PC-3 (cell line): Measurements from ENCODE around the gene EFNB1. TPM values are rescaled to one million over a fixed set of nuclear protein-coding genes. Genes with fewer than 3 reads are reported as not detected.

ENCODE experiments used
- ATAC-seq: fragments of 200-7000 bp; cut with Tn5 transposase; 2 replicates; pipeline ENCODE4 v1.9.1; 2020; ENCODE audit warnings: mild to moderate bottlenecking, moderate library complexity
- BruUV-seq: library from RNA; stranded (reverse); fragments of 400-500 nt; replicated peaks from 2 replicates; lab custom pipeline; 2021; lab: Mats Ljungman, UMichigan
- CTCF ChIA-PET: fragments of 300-600 bp; sonication (Branson Sonifier 250); formaldehyde crosslinking; loops from one replicate; lab custom pipeline; 2022; ENCODE audit warnings: antibody characterized with exemption; lab: Charles Lee
- POLR2A ChIA-PET: fragments of 300-600 bp; sonication (Branson Sonifier 250); formaldehyde crosslinking; loops from one replicate; lab custom pipeline; 2022; ENCODE audit warnings: antibody characterized with exemption; ENCODE audit not compliant: unreplicated experiment; lab: Charles Lee
- DNase-seq: peaks from one replicate; pipeline ENCODE4 v3.0.0-alpha.2; 2015
- H2AFZ ChIP-seq: fragments of 300-600 bp; sonication (generic); 2 replicates; pipeline ENCODE4 v1.6.0; 2016; ENCODE audit warnings: antibody characterized with exemption, low read length
- H3F3A ChIP-seq: fragments of 300-600 bp; sonication (generic); one replicate; pipeline ENCODE4 v1.6.0; 2017; ENCODE audit warnings: antibody characterized with exemption, low read length, control low read depth, mild to moderate bottlenecking; ENCODE audit not compliant: unreplicated experiment
- H3K27ac ChIP-seq: fragments of 300-600 bp; sonication (generic); 2 replicates; pipeline ENCODE4 v1.5.1; 2016; ENCODE audit warnings: mild to moderate bottlenecking, low read length
- H3K27me3 ChIP-seq: fragments of 300-600 bp; sonication (generic); 2 replicates; pipeline ENCODE4 v1.6.1; 2016; ENCODE audit warnings: low read length, mixed read lengths
- H3K36me3 ChIP-seq: fragments of 300-600 bp; sonication (generic); 2 replicates; pipeline ENCODE4 v1.6.1; 2016; ENCODE audit warnings: low read depth, mixed run types, low read length, mixed read lengths
- H3K4me1 ChIP-seq: fragments of 300-600 bp; sonication (generic); 2 replicates; pipeline ENCODE4 v1.5.1; 2016; ENCODE audit warnings: low read length; ENCODE audit not compliant: insufficient read depth
- H3K4me2 ChIP-seq: fragments of 300-600 bp; sonication (generic); 2 replicates; pipeline ENCODE4 v1.6.0; 2016; ENCODE audit warnings: low read length
- H3K4me3 ChIP-seq: fragments of 300-600 bp; sonication (generic); 2 replicates; pipeline ENCODE4 v1.5.1; 2016; ENCODE audit warnings: mild to moderate bottlenecking, low read length, mixed read lengths
- H3K79me2 ChIP-seq: fragments of 300-600 bp; sonication (generic); 2 replicates; pipeline ENCODE4 v1.6.1; 2017; ENCODE audit warnings: low read length, mixed read lengths
- H3K9ac ChIP-seq: fragments of 300-600 bp; sonication (generic); 2 replicates; pipeline ENCODE4 v1.6.0; 2016; ENCODE audit warnings: mild to moderate bottlenecking, low read length
- H3K9me2 ChIP-seq: fragments of 300-600 bp; sonication (generic); replicated peaks from 2 replicates; pipeline ENCODE4 v1.6.1; 2016; ENCODE audit warnings: mixed run types, low read length, mixed read lengths
- H3K9me3 ChIP-seq: fragments of 300-600 bp; sonication (generic); 2 replicates; pipeline ENCODE4 v1.6.1; 2016; ENCODE audit warnings: low read length, mixed read lengths
- H4K20me1 ChIP-seq: fragments of 300-600 bp; sonication (generic); 2 replicates; pipeline ENCODE4 v1.6.1; 2016; ENCODE audit warnings: low read length, mixed read lengths
- EZH2 ChIP-seq: fragments of 300-600 bp; sonication (generic); IDR thresholded peaks from one replicate; pipeline ENCODE4 v1.6.1; 2017; ENCODE audit warnings: antibody characterized with exemption, mild to moderate bottlenecking, low read length; ENCODE audit not compliant: unreplicated experiment
- EZH2phosphoT487 ChIP-seq: fragments of 300-600 bp; sonication (generic); IDR thresholded peaks from 2 replicates; pipeline ENCODE4 v1.6.1; 2018; ENCODE audit warnings: mild to moderate bottlenecking, antibody characterized with exemption, low read length, borderline replicate concordance
- intact Hi-C: fragments of 100-400 bp; cut with micrococcal nuclease; formaldehyde crosslinking; loops from 2 replicates; pipeline ENCODE4 v1.9.0; 2023
- total RNA-seq: library from RNA; depleted of rRNA; stranded (reverse); fragments of >200 nt; gene quantifications from 2 replicates; pipeline ENCODE4 v1.2.3, GENCODE V29; 2014
- TF ChIP-seq, protein P1 (sequence below): fragments of 300-600 bp; sonication (generic); conservative IDR thresholded peaks from 2 replicates; pipeline ENCODE4 v1.5.1; 2017; ENCODE audit warnings: antibody characterized with exemption, low read depth, mild to moderate bottlenecking, low read length

The EFNB1 gene
- total RNA-seq, 1 experiment from 2014 or later, result 102 TPM

DNA sequence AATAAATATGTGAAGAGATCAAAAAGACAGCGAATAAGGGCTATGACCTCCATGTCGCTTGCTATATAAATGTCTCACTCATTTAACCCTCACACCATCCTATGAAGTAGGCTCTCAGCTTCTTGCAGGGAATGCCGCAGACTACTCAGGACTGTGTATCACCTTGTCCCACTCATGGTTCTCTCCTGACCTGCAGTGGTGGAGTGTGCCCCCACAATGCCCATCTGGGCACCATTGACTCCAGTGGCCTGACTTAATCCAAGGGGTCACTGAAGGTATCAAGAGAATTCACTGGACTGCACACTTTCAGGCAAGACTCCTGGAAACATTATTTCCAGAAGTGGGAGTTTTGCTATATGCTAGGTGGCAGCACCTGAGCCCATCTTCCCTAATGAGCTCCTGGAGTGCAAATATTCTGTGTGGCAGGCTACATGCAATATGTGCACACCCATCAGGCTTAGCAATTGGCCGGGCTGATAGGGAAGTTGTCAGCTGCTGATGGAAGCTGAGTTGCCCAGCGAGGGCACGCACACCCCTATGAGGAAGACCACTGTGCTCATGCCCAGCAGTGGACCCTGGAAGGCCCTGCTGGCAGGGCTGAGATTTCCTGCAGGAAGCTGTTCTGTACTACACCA is 8.2 kb upstream of the EFNB1 start:
- DNase-seq, result no peak
- intact Hi-C loops, result loop anchor here (5.0 kb wide), 1 partner anchor 567 kb away; no protein-coding TSS in a partner anchor
- Histone ChIP-seq H3K36me3 (no peaks in the 10 kb centered on the region), H3K4me3 (no peak overlapping the region), H3K27ac (no peak overlapping the region), H2AFZ (no peak overlapping the region), H3K9me3 (no peaks in the 10 kb centered on the region), H3F3A (no peaks in the 10 kb centered on the region), H3K27me3 (no peaks in the 10 kb centered on the region), H3K4me2 (no peak overlapping the region), H3K9me2 (no peaks in the 10 kb centered on the region), H3K9ac (no peak overlapping the region), H3K79me2 (no peaks in the 10 kb centered on the region), H4K20me1 (no peaks in the 10 kb centered on the region), H3K4me1 (no peaks in the 10 kb centered on the region)
- BruUV-seq, result no TSS peak
- no peak for ATAC-seq
- CTCF ChIA-PET, result interaction anchor here (0.5 kb wide), 1 partner anchor 89 kb away, joined by 3 read pairs; no protein-coding TSS in a partner anchor
- POLR2A ChIA-PET, result no interaction called here
- TF ChIP-seq EZH2 (no peak), EZH2phosphoT487 (no peak)
- TF ChIP-seq, protein P1, sequence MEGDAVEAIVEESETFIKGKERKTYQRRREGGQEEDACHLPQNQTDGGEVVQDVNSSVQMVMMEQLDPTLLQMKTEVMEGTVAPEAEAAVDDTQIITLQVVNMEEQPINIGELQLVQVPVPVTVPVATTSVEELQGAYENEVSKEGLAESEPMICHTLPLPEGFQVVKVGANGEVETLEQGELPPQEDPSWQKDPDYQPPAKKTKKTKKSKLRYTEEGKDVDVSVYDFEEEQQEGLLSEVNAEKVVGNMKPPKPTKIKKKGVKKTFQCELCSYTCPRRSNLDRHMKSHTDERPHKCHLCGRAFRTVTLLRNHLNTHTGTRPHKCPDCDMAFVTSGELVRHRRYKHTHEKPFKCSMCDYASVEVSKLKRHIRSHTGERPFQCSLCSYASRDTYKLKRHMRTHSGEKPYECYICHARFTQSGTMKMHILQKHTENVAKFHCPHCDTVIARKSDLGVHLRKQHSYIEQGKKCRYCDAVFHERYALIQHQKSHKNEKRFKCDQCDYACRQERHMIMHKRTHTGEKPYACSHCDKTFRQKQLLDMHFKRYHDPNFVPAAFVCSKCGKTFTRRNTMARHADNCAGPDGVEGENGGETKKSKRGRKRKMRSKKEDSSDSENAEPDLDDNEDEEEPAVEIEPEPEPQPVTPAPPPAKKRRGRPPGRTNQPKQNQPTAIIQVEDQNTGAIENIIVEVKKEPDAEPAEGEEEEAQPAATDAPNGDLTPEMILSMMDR, result no peak

DNA sequence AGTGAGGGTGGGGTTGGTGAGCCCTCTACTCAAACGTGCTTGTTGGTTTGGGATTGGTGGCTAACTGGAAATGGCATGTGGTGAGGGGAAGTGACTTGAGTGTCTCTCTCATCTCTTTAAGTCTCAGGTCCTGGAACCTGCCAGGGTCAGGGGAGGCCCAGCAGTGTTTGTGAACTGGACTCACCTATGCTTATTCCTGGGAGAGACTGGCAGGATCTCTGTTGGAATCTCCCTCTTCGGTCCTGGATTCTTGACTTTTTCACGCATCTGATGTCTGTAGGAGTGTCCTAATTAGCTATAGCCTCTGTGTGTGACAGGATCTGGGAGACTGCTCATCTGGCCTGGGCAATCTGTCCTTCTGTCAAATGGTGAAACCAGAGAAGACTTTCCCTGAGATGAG is 7.2 kb upstream of the EFNB1 start:
- Histone ChIP-seq H3K4me3 (no peak overlapping the region), H3K27me3 (no peaks in the 10 kb centered on the region), H3K9ac (no peak overlapping the region), H3K9me2 (no peaks in the 10 kb centered on the region), H3K4me2 (no peak overlapping the region), H3F3A (no peaks in the 10 kb centered on the region), H3K79me2 (no peaks in the 10 kb centered on the region), H2AFZ (no peak overlapping the region), H3K9me3 (no peaks in the 10 kb centered on the region), H3K27ac (no peak overlapping the region), H3K4me1 (peaks cover 6% of the 10 kb centered on the region; the same call in 1 of the 2 replicates), H4K20me1 (no peaks in the 10 kb centered on the region), H3K36me3 (no peaks in the 10 kb centered on the region)
- ChIA-PET CTCF (no interaction called here), POLR2A (no interaction called here)
- ATAC-seq (no peak), DNase-seq (no peak)
- BruUV-seq, result no TSS peak
- TF ChIP-seq EZH2 (no peak), EZH2phosphoT487 (no peak)
- TF ChIP-seq, protein P1, result no peak
- intact Hi-C loops, result loop anchor here (1.0 to 5.0 kb wide), 3 partner anchors 401 to 566 kb away; no protein-coding TSS in a partner anchor
